Adrenal gland (tissue), 12 donors: ENCODE measurements around the gene GLB1L2. TPM values are rescaled to one million over a fixed set of nuclear protein-coding genes. Genes with fewer than 3 reads are reported as not detected.

ENCODE experiments used
- DNase-seq, 7 donors: peaks; one replicate each; pipeline ENCODE4 v3.0.0-alpha.2; 2019 to 2020
- H3K27ac ChIP-seq, 5 donors: fragments of 200-600 bp; sonication (generic) in 4 of 5; 1 replicate in 3 of 5; 2 replicates in 2 of 5; pipeline versions ENCODE4 v1.5.1 to v1.8.0; 2016 to 2020; ENCODE audit warnings: mild to moderate bottlenecking in 1 of 5
- H3K27me3 ChIP-seq: fragments of 200-600 bp; 2 replicates; pipeline ENCODE4 v1.8.0; 2021
- H3K36me3 ChIP-seq, 2 donors: fragments of 200-600 bp; replicated peaks in 1 of 2; 1 replicate in 1 of 2; 2 replicates in 1 of 2; pipeline versions ENCODE4 v1.5.1 to v1.8.0; 2018 to 2022
- H3K4me1 ChIP-seq, 2 donors: fragments of 200-600 bp; replicated peaks in 1 of 2; 1 replicate in 1 of 2; 2 replicates in 1 of 2; pipeline versions ENCODE4 v1.5.1 to v1.8.0; 2018 to 2021
- H3K4me3 ChIP-seq, 4 donors: fragments of 200-600 bp; sonication (generic) in 3 of 4; one replicate each; pipeline ENCODE4 v1.5.1; 2016 to 2018
- H3K9me3 ChIP-seq, 3 donors: fragments of 200-600 bp; sonication (generic) in 1 of 3; replicated peaks in 1 of 3; 1 replicate in 2 of 3; 2 replicates in 1 of 3; pipeline versions ENCODE4 v1.5.1 to v1.8.0; 2016 to 2021
- CTCF ChIP-seq, 6 experiments: fragments of 450-650 bp in 4 of 6; fragments of 200-600 bp in 2 of 6; sonication (generic) in 1 of 6; IDR thresholded peaks; 1 replicate in 5 of 6; 2 replicates in 1 of 6; pipeline versions ENCODE4 v1.5.1 to v1.8.0; 2016 to 2021; ENCODE audit warnings: antibody characterized with exemption in 6 of 6, mild to moderate bottlenecking in 2 of 6, moderate library complexity in 1 of 6
- POLR2A ChIP-seq, 2 donors: fragments of 450-650 bp; IDR thresholded peaks; one replicate each; pipeline ENCODE4 v1.6.1; 2017; ENCODE audit warnings: antibody characterized with exemption in 2 of 2, mild to moderate bottlenecking in 2 of 2, moderate library complexity in 1 of 2
- WGBS, 4 donors: extraction: QIAGEN DNeasy Blood & Tissue Kit in 2 of 4; methylation state at CpG; one replicate each; pipeline versions ENCODE4 v1.1.5 to v1.1.7; 2013 to 2017; 5-methylcytosine and 5-hydroxymethylcytosine counted together
- intact Hi-C, 2 donors: fragments of 100-400 bp; cut with DNase I; formaldehyde crosslinking; loops; one replicate each; pipeline versions ENCODE4 v1.14.1 to v1.15.0; 2022 to 2023
- polyA plus RNA-seq, 3 donors: library from polyadenylated mRNA; stranded (reverse); fragments of 200-250 nt in 2 of 3; fragments of 350-450 nt in 1 of 3; fragmentation: Illumina TruSeq in 1 of 3; extraction: RNeasy Lipid Tissue Mini Kit (QIAGEN cat#74804) in 1 of 3; gene quantifications; one replicate each; pipeline ENCODE4 v1.2.3, GENCODE V29; 2013 to 2014
- total RNA-seq, 9 donors: library from RNA; depleted of rRNA in 4 of 9; stranded (reverse); fragments of >200 nt in 4 of 9; fragments of 120-200 nt in 1 of 9; fragmentation: NEBNext Ultra II Directional in 1 of 9; extraction: Animal tissue kit (Norgen Biotek cat#: 25700) in 1 of 9; gene quantifications; one replicate each; pipeline versions ENCODE4 v1.1.0 to v1.2.4, GENCODE V29; 2013 to 2023
- donor health status: healthy with polysubstance abuse.
- donor health status: Bipolar disorder and iron deficiency.
- donor health status: DM: yes; HTN: yes; CAD: no.
- donor health status: DM: no; HTN: no; CAD: no.
- donor health status: DM: no; HTN: no; CAD: no.
- donor health status: DM: yes; HTN: yes; CAD: no.

GLB1L2 gene
- total and polyA plus RNA-seq, 12 donors, result 0.66 to 8.1 (median 2.6) TPM

GRCh38 chr11:134365011-134365925, 33.5 kb downstream of the GLB1L2 start:
- 61 to 82% (median 68%) methylated on average over 7 to 22 of the region's 22 CpGs for WGBS, 4 donors
- DNase-seq, result no peak
- Histone ChIP-seq H3K4me1 (peaks cover 0 to 3% of the 10 kb centered on the region in 2 donors), H3K36me3 (no peaks in the 10 kb centered on the region), H3K27ac (no peak overlapping the region), H3K27me3 (no peaks in the 10 kb centered on the region), H3K4me3 (no peak overlapping the region), H3K9me3 (no peaks in the 10 kb centered on the region)
- intact Hi-C loops, result no loop called here
- no peak for TF ChIP-seq POLR2A (IDR thresholded peaks at IDR 0.05)
- no peak for TF ChIP-seq CTCF (IDR thresholded peaks at IDR 0.05)

GRCh38 chr11:134366254-134366653, 34.5 kb downstream of the GLB1L2 start:
- DNase-seq, result no peak
- Histone ChIP-seq H3K27ac (no peak overlapping the region), H3K36me3 (no peaks in the 10 kb centered on the region), H3K4me1 (no peaks in the 10 kb centered on the region), H3K4me3 (no peak overlapping the region), H3K9me3 (no peaks in the 10 kb centered on the region), H3K27me3 (no peaks in the 10 kb centered on the region)
- 67 to 85% (median 79%) methylated on average over 7 of the region's 7 CpGs for WGBS, 4 donors
- no peak for TF ChIP-seq CTCF (IDR thresholded peaks at IDR 0.05)
- no peak for TF ChIP-seq POLR2A (IDR thresholded peaks at IDR 0.05)
- intact Hi-C loops, result no loop called here

GRCh38 chr11:134367781-134368180, 36.0 kb downstream of the GLB1L2 start:
- H3K27me3 ChIP-seq, result no peaks in the 10 kb centered on the region
- no peak overlapping the region for H3K4me3 ChIP-seq
- no peaks in the 10 kb centered on the region for H3K4me1 ChIP-seq
- no peak for DNase-seq
- TF ChIP-seq CTCF (IDR thresholded peaks at IDR 0.05), result no peak
- no peak for TF ChIP-seq POLR2A (IDR thresholded peaks at IDR 0.05)
- 88 to 91% (median 90%) methylated on average over 18 of the region's 18 CpGs for WGBS, 4 donors
- intact Hi-C loops, result no loop called here
- no peaks in the 10 kb centered on the region for H3K36me3 ChIP-seq
- H3K9me3 ChIP-seq, result no peaks in the 10 kb centered on the region
- no peak overlapping the region for H3K27ac ChIP-seq

GRCh38 chr11:134369656-134370525, 38.1 kb downstream of the GLB1L2 start:
- intact Hi-C loops, result no loop called here

More at GRCh38 chr11:134369656-134370525, 38.1 kb downstream of the GLB1L2 start:
- Histone ChIP-seq H3K4me1 (no peaks in the 10 kb centered on the region), H3K9me3 (no peaks in the 10 kb centered on the region), H3K4me3 (no peak overlapping the region), H3K27me3 (no peaks in the 10 kb centered on the region), H3K36me3 (no peaks in the 10 kb centered on the region), H3K27ac (no peak overlapping the region)
- no peak for DNase-seq
- 83 to 87% (median 86%) methylated on average over 29 to 30 of the region's 30 CpGs for WGBS, 4 donors
- no peak for TF ChIP-seq CTCF (IDR thresholded peaks at IDR 0.05)
- no peak for TF ChIP-seq POLR2A (IDR thresholded peaks at IDR 0.05)
